Measurements from ENCODE around the gene PVR. TPM values are rescaled to one million over a fixed set of nuclear protein-coding genes. Genes with fewer than 3 reads are reported as not detected.

Gene PVR
- total RNA-seq, 2 experiments from 2014 or later, result not detected

GRCh38 chr19:44634785-44635184 lies 8.9 kb upstream of the PVR start:
- no peak overlapping the region for H3K4me3 ChIP-seq (ENCODE audit: low read depth, low read length, poor library complexity, severe bottlenecking)
- no peaks in the 10 kb centered on the region for H3K4me1 ChIP-seq (ENCODE audit: insufficient read depth, low read length, poor library complexity, severe bottlenecking)
- no peaks in the 10 kb centered on the region for H3K9me2 ChIP-seq (ENCODE audit: insufficient read depth, low read length)
- H3K4me2 ChIP-seq (ENCODE audit: low read length), result no peak overlapping the region
- ChIA-PET CTCF (ENCODE audit: unreplicated experiment) (no interaction called here), POLR2A (no interaction called here)
- no TSS peak for BruUV-seq (replicated peaks)
- H3K27ac ChIP-seq (ENCODE audit: low read depth, low read length, poor library complexity, severe bottlenecking), result no peak overlapping the region
- no peaks in the 10 kb centered on the region for H4K20me1 ChIP-seq (ENCODE audit: insufficient read depth, low read length)
- no peak for DNase-seq (ENCODE audit: low spot score)
- no peak overlapping the region for H2AFZ ChIP-seq (ENCODE audit: low read length)
- TF ChIP-seq, protein P1, sequence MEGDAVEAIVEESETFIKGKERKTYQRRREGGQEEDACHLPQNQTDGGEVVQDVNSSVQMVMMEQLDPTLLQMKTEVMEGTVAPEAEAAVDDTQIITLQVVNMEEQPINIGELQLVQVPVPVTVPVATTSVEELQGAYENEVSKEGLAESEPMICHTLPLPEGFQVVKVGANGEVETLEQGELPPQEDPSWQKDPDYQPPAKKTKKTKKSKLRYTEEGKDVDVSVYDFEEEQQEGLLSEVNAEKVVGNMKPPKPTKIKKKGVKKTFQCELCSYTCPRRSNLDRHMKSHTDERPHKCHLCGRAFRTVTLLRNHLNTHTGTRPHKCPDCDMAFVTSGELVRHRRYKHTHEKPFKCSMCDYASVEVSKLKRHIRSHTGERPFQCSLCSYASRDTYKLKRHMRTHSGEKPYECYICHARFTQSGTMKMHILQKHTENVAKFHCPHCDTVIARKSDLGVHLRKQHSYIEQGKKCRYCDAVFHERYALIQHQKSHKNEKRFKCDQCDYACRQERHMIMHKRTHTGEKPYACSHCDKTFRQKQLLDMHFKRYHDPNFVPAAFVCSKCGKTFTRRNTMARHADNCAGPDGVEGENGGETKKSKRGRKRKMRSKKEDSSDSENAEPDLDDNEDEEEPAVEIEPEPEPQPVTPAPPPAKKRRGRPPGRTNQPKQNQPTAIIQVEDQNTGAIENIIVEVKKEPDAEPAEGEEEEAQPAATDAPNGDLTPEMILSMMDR (conservative IDR thresholded peaks at IDR 0.05; ENCODE audit: low read length), result no peak
- TF ChIP-seq EZH2phosphoT487 (IDR thresholded peaks at IDR 0.05; ENCODE audit: borderline replicate concordance, low read depth, low read length), result no peak
- no peaks in the 10 kb centered on the region for H3K79me2 ChIP-seq (ENCODE audit: insufficient read depth, low read depth, low read length)
- intact Hi-C loops (cut with micrococcal nuclease; ENCODE audit: unreplicated experiment), result no loop called here
- no peaks in the 10 kb centered on the region for H3K9me3 ChIP-seq (ENCODE audit: low read length)
- H3K36me3 ChIP-seq (ENCODE audit: insufficient read depth, low read length), result no peaks in the 10 kb centered on the region

- H3K4me3 ChIP-seq (ENCODE audit: low read depth, low read length, poor library complexity, severe bottlenecking), result no peak overlapping the region
- intact Hi-C loops (cut with micrococcal nuclease; ENCODE audit: unreplicated experiment), result no loop called here
- no peak overlapping the region for H3K4me2 ChIP-seq (ENCODE audit: low read length)
- no peaks in the 10 kb centered on the region for H3K4me1 ChIP-seq (ENCODE audit: insufficient read depth, low read length, poor library complexity, severe bottlenecking)
- no peaks in the 10 kb centered on the region for H4K20me1 ChIP-seq (ENCODE audit: insufficient read depth, low read length)
- ChIA-PET CTCF (ENCODE audit: unreplicated experiment) (no interaction called here), POLR2A (no interaction called here)
- no peaks in the 10 kb centered on the region for H3K9me3 ChIP-seq (ENCODE audit: low read length)
- TF ChIP-seq EZH2phosphoT487 (IDR thresholded peaks at IDR 0.05; ENCODE audit: borderline replicate concordance, low read depth, low read length), result no peak
- TF ChIP-seq, protein P1 (conservative IDR thresholded peaks at IDR 0.05; ENCODE audit: low read length), result no peak
- H2AFZ ChIP-seq (ENCODE audit: low read length), result no peak overlapping the region
- H3K9me2 ChIP-seq (ENCODE audit: insufficient read depth, low read length), result no peaks in the 10 kb centered on the region
- no peaks in the 10 kb centered on the region for H3K79me2 ChIP-seq (ENCODE audit: insufficient read depth, low read depth, low read length)
- no peak for DNase-seq (ENCODE audit: low spot score)
- no peaks in the 10 kb centered on the region for H3K36me3 ChIP-seq (ENCODE audit: insufficient read depth, low read length)
- no peak overlapping the region for H3K27ac ChIP-seq (ENCODE audit: low read depth, low read length, poor library complexity, severe bottlenecking)
- no TSS peak for BruUV-seq (replicated peaks)
These were observed 7.9 kb upstream of the PVR start for GRCh38 chr19:44635581-44636438.
